OCI-LY1 (cell line): Measurements from ENCODE around the gene SLC9A7.

Source experiments
- CTCF ChIP-seq: fragments of 200-600 bp; sonication (generic), shearing (Covaris generic); IDR thresholded peaks from 2 replicates; pipeline ENCODE4 v1.5.1; 2017; ENCODE audit warnings: mild to moderate bottlenecking, antibody characterized with exemption, low read length, moderate library complexity, mixed read lengths
- EZH2 ChIP-seq: fragments of 200-600 bp; sonication (generic), shearing (Covaris generic); IDR thresholded peaks from 2 replicates; pipeline ENCODE4 v1.8.0; 2017; ENCODE audit warnings: borderline replicate concordance, mixed run types, mild to moderate bottlenecking, antibody characterized with exemption, low read length, moderate library complexity, mixed read lengths

GRCh38 chrX:46627062-46627461 is 131.9 kb downstream of the SLC9A7 start:
- TF ChIP-seq CTCF (no peak), EZH2 (no peak)
